ENCODE data around the gene CSNK1D. TPM values are rescaled to one million over a fixed set of nuclear protein-coding genes. Genes with fewer than 3 reads are reported as not detected.

The CSNK1D gene
- 101 to 111 TPM (median 107 TPM) in 3 replicates for total RNA-seq (2021)
- Bru-seq, nascent RNA = percentile 83 among the genes with signal in this experiment
- long read RNA-seq, experiment 1, transcript CSNK1D-203 (10 exons, 2,047 nt) = major isoform, 107 of 315 reads
- long read RNA-seq, experiment 1, transcript CSNK1D-202 (9 exons, 3,712 nt) = minor isoform, 102 of 315 reads
- long read RNA-seq, experiment 1, transcript CSNK1D-204 (9 exons, 1,580 nt) = minor isoform, 6 of 315 reads
- long read RNA-seq, experiment 1, partial matches to known transcripts = 22 of 315 reads
- long read RNA-seq, experiment 1, other reads (novel, unspliced or antisense) = 73 of 315 reads
- long read RNA-seq, experiment 2, transcript CSNK1D-202 (9 exons, 3,712 nt) = major isoform, 39 of 105 reads
- long read RNA-seq, experiment 2, transcript CSNK1D-203 (10 exons, 2,047 nt) = minor isoform, 19 of 105 reads
- long read RNA-seq, experiment 2, partial matches to known transcripts = 14 of 105 reads
- long read RNA-seq, experiment 2, other reads (novel, unspliced or antisense) = 28 of 105 reads
- long read RNA-seq, experiment 3, transcript CSNK1D-202 (9 exons, 3,712 nt) = major isoform, 6 of 18 reads
- long read RNA-seq, experiment 3, transcript CSNK1D-203 (10 exons, 2,047 nt) = minor isoform, 5 of 18 reads
- long read RNA-seq, experiment 3, partial matches to known transcripts = 0 of 18 reads
- long read RNA-seq, experiment 3, other reads (novel, unspliced or antisense) = 6 of 18 reads

DNA sequence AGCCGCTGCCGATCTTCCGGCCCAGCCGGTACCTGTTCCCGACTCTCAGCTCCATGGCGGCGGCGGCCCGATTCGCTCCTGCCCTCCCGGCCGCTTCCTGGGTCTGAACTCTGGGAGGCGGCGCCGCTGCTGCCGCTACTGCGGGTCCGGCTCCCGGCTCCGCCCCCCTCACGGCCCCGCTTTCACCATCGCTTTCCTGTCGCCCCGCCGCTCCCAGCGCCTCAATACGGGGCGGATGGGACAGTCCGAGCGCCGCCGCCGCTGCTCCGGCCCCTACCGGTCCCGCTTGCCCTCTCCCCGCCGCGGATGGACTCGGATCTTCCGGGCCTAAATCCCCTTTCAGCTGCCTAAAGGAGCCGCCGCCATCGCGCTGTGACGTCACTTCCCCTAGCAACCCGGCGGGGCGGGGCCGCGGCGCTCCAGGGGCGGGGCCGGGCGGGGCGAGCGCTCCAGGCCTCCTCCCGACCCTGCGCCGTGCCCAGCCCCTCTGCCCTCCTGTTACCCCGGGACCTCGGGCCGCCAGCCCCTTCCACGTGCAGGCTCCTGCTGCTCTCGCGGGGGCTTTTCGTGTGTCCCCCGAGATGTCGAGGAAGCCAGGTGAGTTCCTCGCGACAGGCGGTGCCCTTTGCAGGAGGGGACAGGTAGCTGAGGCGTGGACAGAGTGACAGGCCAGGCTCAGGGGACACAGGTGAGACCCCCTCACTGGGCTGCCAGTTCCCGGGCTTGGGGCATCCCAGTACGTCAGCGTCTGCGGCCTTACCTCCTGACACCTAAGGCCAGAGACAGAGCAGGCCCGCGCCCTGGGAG, at the start of gene CSNK1D:
Gene CSNK1D (minus strand): TSS at position 374 of the 807 bp plus-strand sequence. CDS start 319 bp downstream, at position 55.
- Mint-ChIP-seq H3K27ac (peak within 1 kb of the TSS; percentile 99), H3K4me1 (peaks cover 53% of the 10 kb centered on the region)
- peak; percentile 93 for DNase-seq (ENCODE audit: low spot score)
- TF ChIP-seq ARID4B (CRISPR knock-in tag; IDR thresholded peaks at IDR 0.05; ENCODE audit: borderline replicate concordance) (peak; percentile 64; the same call in 1 of the 2 replicates), ATF3 (CRISPR knock-in tag; conservative IDR thresholded peaks at IDR 0.05) (no peak), CREM (CRISPR knock-in tag; IDR thresholded peaks at IDR 0.05) (peak; percentile 93), USF1 (CRISPR knock-in tag; IDR thresholded peaks at IDR 0.05) (no peak), MAX (CRISPR knock-in tag; IDR thresholded peaks at IDR 0.05) (peak; percentile 53), ZNF138 (CRISPR knock-in tag; conservative IDR thresholded peaks at IDR 0.05) (no peak), ZBTB21 (CRISPR knock-in tag; IDR thresholded peaks at IDR 0.05; ENCODE audit: borderline replicate concordance) (0 out of 2 replicates have a peak, but pooled peaks have one; percentile 36), IRF2 (CRISPR knock-in tag; IDR thresholded peaks at IDR 0.05; ENCODE audit: borderline replicate concordance, low read depth) (no peak), SP1 (CRISPR knock-in tag; conservative IDR thresholded peaks at IDR 0.05) (peak; percentile 80), ZNF281 (CRISPR knock-in tag; IDR thresholded peaks at IDR 0.05) (no peak), ZNF219 (CRISPR knock-in tag; IDR thresholded peaks at IDR 0.05; ENCODE audit: borderline replicate concordance) (no peak), TEAD1 (CRISPR knock-in tag; IDR thresholded peaks at IDR 0.05) (0 out of 2 replicates have a peak, but pooled peaks have one; percentile 30)
- TF ChIP-seq, protein P1, sequence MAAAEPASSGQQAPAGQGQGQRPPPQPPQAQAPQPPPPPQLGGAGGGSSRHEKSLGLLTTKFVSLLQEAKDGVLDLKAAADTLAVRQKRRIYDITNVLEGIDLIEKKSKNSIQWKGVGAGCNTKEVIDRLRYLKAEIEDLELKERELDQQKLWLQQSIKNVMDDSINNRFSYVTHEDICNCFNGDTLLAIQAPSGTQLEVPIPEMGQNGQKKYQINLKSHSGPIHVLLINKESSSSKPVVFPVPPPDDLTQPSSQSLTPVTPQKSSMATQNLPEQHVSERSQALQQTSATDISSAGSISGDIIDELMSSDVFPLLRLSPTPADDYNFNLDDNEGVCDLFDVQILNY (CRISPR knock-in tag; IDR thresholded peaks at IDR 0.05) = peak; percentile 42; the same call in 1 of the 2 replicates
- TF ChIP-seq, protein P2, sequence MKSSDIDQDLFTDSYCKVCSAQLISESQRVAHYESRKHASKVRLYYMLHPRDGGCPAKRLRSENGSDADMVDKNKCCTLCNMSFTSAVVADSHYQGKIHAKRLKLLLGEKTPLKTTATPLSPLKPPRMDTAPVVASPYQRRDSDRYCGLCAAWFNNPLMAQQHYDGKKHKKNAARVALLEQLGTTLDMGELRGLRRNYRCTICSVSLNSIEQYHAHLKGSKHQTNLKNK (CRISPR knock-in tag; IDR thresholded peaks at IDR 0.05) = no peak
- TF ChIP-seq, protein P3, sequence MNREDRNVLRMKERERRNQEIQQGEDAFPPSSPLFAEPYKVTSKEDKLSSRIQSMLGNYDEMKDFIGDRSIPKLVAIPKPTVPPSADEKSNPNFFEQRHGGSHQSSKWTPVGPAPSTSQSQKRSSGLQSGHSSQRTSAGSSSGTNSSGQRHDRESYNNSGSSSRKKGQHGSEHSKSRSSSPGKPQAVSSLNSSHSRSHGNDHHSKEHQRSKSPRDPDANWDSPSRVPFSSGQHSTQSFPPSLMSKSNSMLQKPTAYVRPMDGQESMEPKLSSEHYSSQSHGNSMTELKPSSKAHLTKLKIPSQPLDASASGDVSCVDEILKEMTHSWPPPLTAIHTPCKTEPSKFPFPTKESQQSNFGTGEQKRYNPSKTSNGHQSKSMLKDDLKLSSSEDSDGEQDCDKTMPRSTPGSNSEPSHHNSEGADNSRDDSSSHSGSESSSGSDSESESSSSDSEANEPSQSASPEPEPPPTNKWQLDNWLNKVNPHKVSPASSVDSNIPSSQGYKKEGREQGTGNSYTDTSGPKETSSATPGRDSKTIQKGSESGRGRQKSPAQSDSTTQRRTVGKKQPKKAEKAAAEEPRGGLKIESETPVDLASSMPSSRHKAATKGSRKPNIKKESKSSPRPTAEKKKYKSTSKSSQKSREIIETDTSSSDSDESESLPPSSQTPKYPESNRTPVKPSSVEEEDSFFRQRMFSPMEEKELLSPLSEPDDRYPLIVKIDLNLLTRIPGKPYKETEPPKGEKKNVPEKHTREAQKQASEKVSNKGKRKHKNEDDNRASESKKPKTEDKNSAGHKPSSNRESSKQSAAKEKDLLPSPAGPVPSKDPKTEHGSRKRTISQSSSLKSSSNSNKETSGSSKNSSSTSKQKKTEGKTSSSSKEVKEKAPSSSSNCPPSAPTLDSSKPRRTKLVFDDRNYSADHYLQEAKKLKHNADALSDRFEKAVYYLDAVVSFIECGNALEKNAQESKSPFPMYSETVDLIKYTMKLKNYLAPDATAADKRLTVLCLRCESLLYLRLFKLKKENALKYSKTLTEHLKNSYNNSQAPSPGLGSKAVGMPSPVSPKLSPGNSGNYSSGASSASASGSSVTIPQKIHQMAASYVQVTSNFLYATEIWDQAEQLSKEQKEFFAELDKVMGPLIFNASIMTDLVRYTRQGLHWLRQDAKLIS (CRISPR knock-in tag; IDR thresholded peaks at IDR 0.05; ENCODE audit: borderline replicate concordance) = no peak
- TF ChIP-seq, protein P4, sequence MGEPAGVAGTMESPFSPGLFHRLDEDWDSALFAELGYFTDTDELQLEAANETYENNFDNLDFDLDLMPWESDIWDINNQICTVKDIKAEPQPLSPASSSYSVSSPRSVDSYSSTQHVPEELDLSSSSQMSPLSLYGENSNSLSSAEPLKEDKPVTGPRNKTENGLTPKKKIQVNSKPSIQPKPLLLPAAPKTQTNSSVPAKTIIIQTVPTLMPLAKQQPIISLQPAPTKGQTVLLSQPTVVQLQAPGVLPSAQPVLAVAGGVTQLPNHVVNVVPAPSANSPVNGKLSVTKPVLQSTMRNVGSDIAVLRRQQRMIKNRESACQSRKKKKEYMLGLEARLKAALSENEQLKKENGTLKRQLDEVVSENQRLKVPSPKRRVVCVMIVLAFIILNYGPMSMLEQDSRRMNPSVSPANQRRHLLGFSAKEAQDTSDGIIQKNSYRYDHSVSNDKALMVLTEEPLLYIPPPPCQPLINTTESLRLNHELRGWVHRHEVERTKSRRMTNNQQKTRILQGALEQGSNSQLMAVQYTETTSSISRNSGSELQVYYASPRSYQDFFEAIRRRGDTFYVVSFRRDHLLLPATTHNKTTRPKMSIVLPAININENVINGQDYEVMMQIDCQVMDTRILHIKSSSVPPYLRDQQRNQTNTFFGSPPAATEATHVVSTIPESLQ (CRISPR knock-in tag; IDR thresholded peaks at IDR 0.05) = no peak

More for the DNA sequence above, at the start of gene CSNK1D:
- H3K27me3 Mint-ChIP-seq (ENCODE audit: low read depth) = no peaks in the 10 kb centered on the region; the same call in 1 of the 2 replicates
- peaks cover 24% of the 10 kb centered on the region for H3K36me3 Mint-ChIP-seq
- ATAC-seq = peak; percentile 84
- no peaks in the 10 kb centered on the region for H3K9me3 Mint-ChIP-seq
- CTCF ChIA-PET = interaction anchor here (0.7 to 1.2 kb wide), 5 partner anchors 18 to 340 kb away, joined by 3 to 4 read pairs (median 3); no protein-coding TSS in a partner anchor
- peak within 1 kb of the TSS; percentile 92 for H3K4me3 Mint-ChIP-seq
- POLR2A ChIA-PET = interaction anchor here (1.5 kb wide), 1 partner anchor 19 kb away, joined by 5 read pairs; no protein-coding TSS in a partner anchor
